DND-41 (cell line): ENCODE data around the gene DPYSL4.
"Not testable (repeated sequence)": the region's sequence is repeated elsewhere in the genome, so short reads cannot be mapped to it uniquely, and the experiment has no call there.

Experiments
- ATAC-seq: fragments of 200-7000 bp; cut with Tn5 transposase; 3 replicates; pipeline ENCODE4 v1.9.1; 2021; ENCODE audit warnings: low read depth; ENCODE audit not compliant: insufficient read depth
- DNase-seq: peaks from one replicate; pipeline ENCODE4 v3.0.0-alpha.2; 2020
- H2AFZ ChIP-seq: 2 replicates; pipeline ENCODE4 v1.6.0; 2012; ENCODE audit warnings: low read depth, low read length
- H3K27ac ChIP-seq: 2 replicates; pipeline ENCODE4 v1.5.1; 2012; ENCODE audit warnings: low read length, inconsistent platforms
- H3K27me3 ChIP-seq: fragments of 200-600 bp; sonication (generic); 2 replicates; pipeline ENCODE4 v1.6.0; 2012; ENCODE audit warnings: low read length, mild to moderate bottlenecking, inconsistent platforms; ENCODE audit not compliant: insufficient read depth, poor library complexity
- H3K36me3 ChIP-seq: 2 replicates; pipeline ENCODE4 v1.5.1; 2012; ENCODE audit warnings: low read length, inconsistent platforms; ENCODE audit not compliant: insufficient read depth
- H3K4me1 ChIP-seq: 2 replicates; pipeline ENCODE4 v1.5.1; 2012; ENCODE audit warnings: mild to moderate bottlenecking, low read length; ENCODE audit not compliant: insufficient read depth
- H3K4me2 ChIP-seq: 2 replicates; pipeline ENCODE4 v1.6.0; 2012; ENCODE audit warnings: mild to moderate bottlenecking, moderate library complexity, low read length, inconsistent platforms; ENCODE audit not compliant: insufficient read depth
- H3K4me3 ChIP-seq, 2 experiments: fragments of 200-600 bp in 1 of 2; shearing (Covaris generic) in 1 of 2; 2 replicates each; pipeline ENCODE4 v1.5.1; 2012 to 2016; ENCODE audit warnings: inconsistent platforms in 2 of 2, low read length in 2 of 2, mild to moderate bottlenecking in 2 of 2, low read depth in 1 of 2, moderate library complexity in 1 of 2
- H3K79me2 ChIP-seq: 2 replicates; pipeline ENCODE4 v1.6.0; 2012; ENCODE audit warnings: low read length, inconsistent platforms; ENCODE audit not compliant: insufficient read depth
- H3K9ac ChIP-seq: 2 replicates; pipeline ENCODE4 v1.6.0; 2012; ENCODE audit warnings: low read depth, mild to moderate bottlenecking, inconsistent platforms, low read length, moderate library complexity
- H3K9me3 ChIP-seq: 2 replicates; pipeline ENCODE4 v1.5.1; 2012; ENCODE audit warnings: low read length, moderate library complexity, mild to moderate bottlenecking, inconsistent platforms; ENCODE audit not compliant: insufficient read depth, severe bottlenecking
- H4K20me1 ChIP-seq: 2 replicates; pipeline ENCODE4 v1.6.0; 2012; ENCODE audit warnings: low read length; ENCODE audit not compliant: insufficient read depth
- EZH2 ChIP-seq: IDR thresholded peaks from 3 replicates; pipeline ENCODE4 v1.6.1; 2012; ENCODE audit warnings: borderline replicate concordance, low read depth, mild to moderate bottlenecking, moderate library complexity, low read length, inconsistent platforms; ENCODE audit not compliant: severe bottlenecking
- TF ChIP-seq, protein P1 (sequence below): IDR thresholded peaks from 2 replicates; pipeline ENCODE4 v1.5.1; 2012; ENCODE audit warnings: borderline replicate concordance, low read length, moderate library complexity, mild to moderate bottlenecking; ENCODE audit not compliant: poor library complexity, severe bottlenecking; ENCODE audit errors: extremely low read depth

The DPYSL4 gene

DNA sequence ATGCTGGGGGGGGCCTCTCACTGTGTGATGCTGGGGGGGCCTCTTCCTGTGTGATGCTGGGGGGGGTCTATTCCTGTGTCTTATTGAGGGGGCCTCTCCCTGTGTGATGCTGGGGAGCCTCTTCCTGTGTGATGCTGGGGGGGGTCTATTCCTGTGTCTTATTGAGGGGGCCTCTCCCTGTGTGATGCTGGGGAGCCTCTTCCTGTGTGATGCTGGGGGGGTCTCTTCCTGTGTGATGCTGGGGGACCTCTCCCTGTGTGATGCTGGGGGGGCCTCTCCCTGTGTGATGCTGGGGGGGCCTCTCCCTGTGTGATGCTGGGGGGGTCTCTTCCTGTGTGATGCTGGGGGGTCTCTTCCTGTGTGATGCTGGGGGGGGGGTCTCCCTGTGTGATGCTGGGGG lies 26.5 kb upstream of the DPYSL4 start:
- DNase-seq, H4K20me1 ChIP-seq, H2AFZ ChIP-seq, H3K27ac ChIP-seq, H3K4me1 ChIP-seq, H3K27me3 ChIP-seq, H3K9ac ChIP-seq, H3K4me2 ChIP-seq, H3K79me2 ChIP-seq, H3K4me3 ChIP-seq, H3K36me3 ChIP-seq, ATAC-seq, H3K9me3 ChIP-seq: not testable (repeated sequence)

DNA sequence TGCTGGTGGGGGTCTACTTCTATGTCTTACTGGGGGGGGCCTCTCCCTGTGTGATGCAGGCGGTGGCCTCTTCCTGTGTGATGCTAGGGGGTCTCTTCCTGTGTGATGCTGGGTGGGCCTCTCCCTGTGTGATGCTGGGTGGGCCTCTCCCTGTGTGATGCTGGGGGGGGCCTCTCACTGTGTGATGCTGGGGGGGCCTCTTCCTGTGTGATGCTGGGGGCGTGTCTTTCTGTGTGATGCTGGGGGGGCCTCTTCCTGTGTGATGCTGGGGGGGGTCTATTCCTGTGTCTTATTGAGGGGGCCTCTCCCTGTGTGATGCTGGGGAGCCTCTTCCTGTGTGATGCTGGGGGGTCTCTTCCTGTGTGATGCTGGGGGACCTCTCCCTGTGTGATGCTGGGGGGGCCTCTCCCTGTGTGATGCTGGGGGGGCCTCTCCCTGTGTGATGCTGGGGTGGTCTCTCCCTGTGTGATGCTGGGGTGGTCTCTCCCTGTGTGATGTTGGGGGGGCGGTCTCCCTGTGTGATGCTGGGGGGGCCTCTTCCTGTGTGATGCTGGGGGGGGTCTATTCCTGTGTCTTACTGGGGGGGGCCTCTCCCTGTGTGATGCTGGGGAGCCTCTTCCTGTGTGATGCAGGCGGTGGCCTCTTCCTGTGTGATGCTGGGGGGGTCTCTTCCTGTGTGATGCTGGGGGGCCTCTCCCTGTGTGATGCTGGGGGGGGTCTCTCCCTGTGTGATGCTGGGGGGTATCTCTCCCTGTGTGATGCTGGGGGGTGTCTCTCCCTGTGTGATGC lies 25.7 kb upstream of the DPYSL4 start:
- not testable (repeated sequence) for H4K20me1 ChIP-seq, H3K36me3 ChIP-seq, H3K4me3 ChIP-seq, ATAC-seq, H3K79me2 ChIP-seq, H3K27ac ChIP-seq, H2AFZ ChIP-seq, H3K9ac ChIP-seq, DNase-seq, H3K9me3 ChIP-seq, H3K27me3 ChIP-seq, H3K4me1 ChIP-seq, H3K4me2 ChIP-seq

DNA sequence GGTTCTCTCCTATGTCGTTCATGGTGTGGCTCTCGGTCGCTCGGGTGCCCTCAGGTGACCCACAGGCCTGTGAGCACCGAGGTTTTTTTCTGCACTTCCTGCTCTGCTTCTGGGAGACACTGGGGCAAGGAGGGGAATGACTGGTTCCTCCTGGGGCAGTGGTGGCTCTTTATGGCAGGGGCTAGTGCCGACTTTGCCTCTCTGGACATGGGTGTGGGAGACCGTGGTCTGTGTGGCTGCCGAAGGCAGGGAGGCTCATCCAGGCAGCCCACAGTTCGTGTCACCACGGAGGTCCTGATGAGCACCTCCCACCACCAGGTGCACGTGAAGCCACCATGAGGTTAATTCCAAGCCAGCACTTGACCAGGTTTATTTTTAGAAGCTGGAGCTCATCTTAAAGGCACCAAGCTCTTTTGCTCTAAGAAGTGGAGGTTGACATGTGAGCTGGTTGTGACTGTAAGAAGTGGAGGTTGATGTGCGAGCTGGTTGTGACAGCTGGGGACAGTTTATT lies 24.7 kb upstream of the DPYSL4 start:
- no peak overlapping the region for H3K9ac ChIP-seq
- no peak overlapping the region for H2AFZ ChIP-seq
- no peak overlapping the region for H3K4me2 ChIP-seq
- no peak for DNase-seq
- TF ChIP-seq, protein P1, sequence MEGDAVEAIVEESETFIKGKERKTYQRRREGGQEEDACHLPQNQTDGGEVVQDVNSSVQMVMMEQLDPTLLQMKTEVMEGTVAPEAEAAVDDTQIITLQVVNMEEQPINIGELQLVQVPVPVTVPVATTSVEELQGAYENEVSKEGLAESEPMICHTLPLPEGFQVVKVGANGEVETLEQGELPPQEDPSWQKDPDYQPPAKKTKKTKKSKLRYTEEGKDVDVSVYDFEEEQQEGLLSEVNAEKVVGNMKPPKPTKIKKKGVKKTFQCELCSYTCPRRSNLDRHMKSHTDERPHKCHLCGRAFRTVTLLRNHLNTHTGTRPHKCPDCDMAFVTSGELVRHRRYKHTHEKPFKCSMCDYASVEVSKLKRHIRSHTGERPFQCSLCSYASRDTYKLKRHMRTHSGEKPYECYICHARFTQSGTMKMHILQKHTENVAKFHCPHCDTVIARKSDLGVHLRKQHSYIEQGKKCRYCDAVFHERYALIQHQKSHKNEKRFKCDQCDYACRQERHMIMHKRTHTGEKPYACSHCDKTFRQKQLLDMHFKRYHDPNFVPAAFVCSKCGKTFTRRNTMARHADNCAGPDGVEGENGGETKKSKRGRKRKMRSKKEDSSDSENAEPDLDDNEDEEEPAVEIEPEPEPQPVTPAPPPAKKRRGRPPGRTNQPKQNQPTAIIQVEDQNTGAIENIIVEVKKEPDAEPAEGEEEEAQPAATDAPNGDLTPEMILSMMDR, result no peak
- TF ChIP-seq EZH2, result no peak
- H3K9me3 ChIP-seq, result no peaks in the 10 kb centered on the region
- no peaks in the 10 kb centered on the region for H4K20me1 ChIP-seq
- H3K36me3 ChIP-seq, result no peaks in the 10 kb centered on the region
- no peaks in the 10 kb centered on the region for H3K79me2 ChIP-seq
- no peaks in the 10 kb centered on the region for H3K27me3 ChIP-seq
- H3K27ac ChIP-seq, result no peak overlapping the region
- no peak for ATAC-seq
- no peak overlapping the region for H3K4me3 ChIP-seq
- H3K4me1 ChIP-seq, result no peaks in the 10 kb centered on the region

GRCh38 chr10:132162590-132163277 lies 24.0 kb upstream of the DPYSL4 start:
- no peaks in the 10 kb centered on the region for H3K36me3 ChIP-seq
- H3K79me2 ChIP-seq, result no peaks in the 10 kb centered on the region
- H2AFZ ChIP-seq, result no peak overlapping the region
- TF ChIP-seq EZH2, result no peak
- TF ChIP-seq, protein P1, result no peak
- H3K27me3 ChIP-seq, result no peaks in the 10 kb centered on the region
- ATAC-seq (no peak), DNase-seq (no peak)
- H3K27ac ChIP-seq, result no peak overlapping the region
- no peaks in the 10 kb centered on the region for H3K4me1 ChIP-seq
- H4K20me1 ChIP-seq, result no peaks in the 10 kb centered on the region
- no peak overlapping the region for H3K4me3 ChIP-seq
- H3K4me2 ChIP-seq, result no peak overlapping the region
- no peaks in the 10 kb centered on the region for H3K9me3 ChIP-seq
- H3K9ac ChIP-seq, result no peak overlapping the region
